Stromal cell of bone marrow (primary cell): ENCODE data around the gene OR56B1.
A peak's percentile ranks its signal among the peaks of the same experiment; 100 is the strongest.

Source experiments
- DNase-seq: peaks from one replicate; pipeline ENCODE4 v3.0.0-alpha.2; 2012; ENCODE audit warnings: low read depth

Gene OR56B1

GRCh38 chr11:5727691-5728090, 8.6 kb upstream of the OR56B1 start:
- no peak for DNase-seq

- peak; percentile 31 for DNase-seq
These were observed 843 bp downstream of the OR56B1 start for GRCh38 chr11:5737091-5737490.

GRCh38 chr11:5737670-5738392, 1.6 kb downstream of the OR56B1 start:
- peak; percentile 5 for DNase-seq

GRCh38 chr11:5738431-5738830, 2.2 kb downstream of the OR56B1 start:
- DNase-seq = no peak

- no peak for DNase-seq
These were observed 10.4 kb downstream of the OR56B1 start for GRCh38 chr11:5746614-5747013.

GRCh38 chr11:5749836-5750235, 13.6 kb downstream of the OR56B1 start:
- DNase-seq = no peak

- no peak for DNase-seq
These were observed 17.7 kb downstream of the OR56B1 start, which contains the start of gene OR52N4 for GRCh38 chr11:5753943-5754342. TSS of gene OR52N4 (plus strand) at chr11:5754243. CDS start at chr11:5754741, 498 bp downstream.

GRCh38 chr11:5767056-5767455, 30.8 kb downstream of the OR56B1 start:
- DNase-seq = no peak

GRCh38 chr11:5783255-5783654, 47.0 kb downstream of the OR56B1 start, which contains the start of gene OR52N5:
TSS of gene OR52N5 (minus strand) at chr11:5783355. CDS start at chr11:5778634, 4,721 bp downstream.
- no peak for DNase-seq
